Activated T-helper 9 cell treated with anti-CD3 and anti-CD28 coated beads, Interleukin-2, amount 50 U/mL, for 16 hours (primary cell): Measurements from ENCODE around the gene LPCAT3.

Source experiments
- DNase-seq: peaks from one replicate; pipeline ENCODE4 v3.0.0-alpha.2; 2020; ENCODE audit warnings: low read depth

Gene LPCAT3

DNA sequence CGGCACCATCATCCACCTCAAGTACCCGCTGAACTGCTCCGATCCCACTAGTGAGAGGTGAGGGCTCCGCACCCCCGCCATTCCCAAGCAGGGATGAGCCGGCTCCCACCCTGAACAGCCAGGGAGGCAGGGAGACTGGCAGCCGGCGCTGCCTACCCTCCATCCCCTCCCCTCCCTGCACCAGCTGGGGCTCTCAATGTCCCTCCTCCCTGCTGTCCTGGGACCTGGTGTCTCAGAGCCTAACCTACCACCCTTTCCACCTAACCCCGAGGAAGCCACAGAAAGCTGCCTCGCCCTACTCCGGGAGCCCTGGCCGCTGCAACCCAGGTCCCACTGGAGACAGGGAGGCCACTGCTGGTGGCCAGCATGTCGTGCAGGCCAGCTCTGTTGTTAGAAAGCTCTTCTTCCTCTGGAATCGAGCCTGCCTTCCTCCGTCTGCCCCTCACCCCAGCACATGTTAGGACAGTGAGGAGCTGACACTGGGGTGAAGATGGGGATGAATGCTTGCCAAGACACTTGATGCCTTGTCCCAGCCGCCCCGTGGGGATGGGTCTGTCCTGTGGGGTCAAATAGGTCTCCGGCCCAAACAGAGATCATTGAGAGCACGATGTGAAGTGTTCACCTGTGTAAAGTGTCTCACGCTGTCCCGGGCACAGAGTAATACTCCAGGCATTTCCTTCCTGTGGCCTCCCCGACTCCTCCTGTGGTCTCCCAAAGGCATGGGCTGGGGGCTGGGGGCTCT, 66.0 kb downstream of the LPCAT3 start:
- no peak for DNase-seq

DNA sequence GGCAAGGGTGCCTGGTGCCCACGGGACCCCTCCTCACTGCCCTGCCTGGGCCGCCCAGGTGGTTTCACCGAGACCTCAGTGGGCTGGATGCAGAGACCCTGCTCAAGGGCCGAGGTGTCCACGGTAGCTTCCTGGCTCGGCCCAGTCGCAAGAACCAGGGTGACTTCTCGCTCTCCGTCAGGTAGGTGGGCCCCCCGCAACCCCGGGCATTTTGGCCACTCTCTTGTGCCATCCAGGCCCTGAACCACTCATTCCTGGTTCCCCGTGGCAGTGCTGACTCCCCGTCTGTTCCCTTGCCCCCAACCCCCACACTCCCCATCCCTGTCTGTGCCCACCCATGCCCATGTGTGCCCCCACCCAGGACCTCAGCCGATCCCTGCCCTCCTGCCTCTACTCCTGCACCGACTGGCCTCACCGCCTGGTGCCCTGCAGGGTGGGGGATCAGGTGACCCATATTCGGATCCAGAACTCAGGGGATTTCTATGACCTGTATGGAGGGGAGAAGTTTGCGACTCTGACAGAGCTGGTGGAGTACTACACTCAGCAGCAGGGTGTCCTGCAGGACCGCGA, 66.6 kb downstream of the LPCAT3 start:
- DNase-seq, result no peak

DNA sequence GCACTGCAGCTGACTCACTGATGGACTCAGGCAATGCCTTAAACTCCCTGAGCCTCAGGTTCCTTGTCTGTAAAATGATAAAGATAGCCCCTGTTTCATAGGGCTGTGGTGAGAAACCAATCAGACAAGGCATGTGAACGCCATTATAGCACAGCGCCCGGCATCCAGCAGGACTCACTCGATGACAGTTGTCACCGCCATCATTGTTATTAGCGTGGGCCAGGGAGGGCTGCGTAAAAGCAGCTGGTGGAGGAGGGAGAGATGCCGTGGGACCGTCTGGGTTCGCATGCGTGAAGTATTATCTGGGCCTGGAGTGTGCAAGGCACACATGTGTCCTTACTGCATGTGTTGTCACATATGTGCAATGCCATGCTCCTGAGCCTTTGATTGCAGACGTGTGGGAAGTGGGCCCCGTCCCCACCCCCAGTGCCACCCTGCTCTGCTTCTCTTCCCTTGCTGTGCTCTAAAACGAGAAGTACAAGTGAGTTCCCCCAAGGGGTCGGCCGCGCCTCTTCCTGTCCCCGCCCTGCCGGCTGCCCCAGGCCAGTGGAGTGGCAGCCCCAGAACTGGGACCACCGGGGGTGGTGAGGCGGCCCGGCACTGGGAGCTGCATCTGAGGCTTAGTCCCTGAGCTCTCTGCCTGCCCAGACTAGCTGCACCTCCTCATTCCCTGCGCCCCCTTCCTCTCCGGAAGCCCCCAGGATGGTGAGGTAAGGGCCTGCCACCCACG, 67.3 kb downstream of the LPCAT3 start, which contains the start of gene PTPN6:
Gene PTPN6 (plus strand): TSS at position 546 of the 730 bp plus-strand sequence. CDS start 157 bp downstream, at position 703.
- no peak for DNase-seq

DNA sequence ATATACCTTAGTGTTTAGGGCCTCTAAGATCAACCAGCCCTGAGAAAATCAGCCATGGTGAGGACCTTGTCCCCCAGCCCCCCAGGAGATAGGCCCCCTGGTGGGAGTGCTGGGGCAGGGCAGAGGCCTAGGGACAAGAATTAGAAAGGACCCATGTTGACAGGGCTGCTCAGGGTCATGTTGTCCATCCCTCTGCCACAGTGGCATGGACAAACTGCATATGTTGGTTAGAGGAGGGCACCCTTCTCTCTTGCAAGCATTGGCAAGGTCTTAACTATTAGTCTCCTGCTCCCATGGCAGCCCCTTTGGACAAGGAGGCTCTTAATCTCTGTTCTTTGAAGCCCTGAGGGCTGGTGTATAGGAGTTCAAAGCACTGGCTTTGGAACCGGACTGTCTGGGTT, 67.9 kb downstream of the LPCAT3 start:
- no peak for DNase-seq

DNA sequence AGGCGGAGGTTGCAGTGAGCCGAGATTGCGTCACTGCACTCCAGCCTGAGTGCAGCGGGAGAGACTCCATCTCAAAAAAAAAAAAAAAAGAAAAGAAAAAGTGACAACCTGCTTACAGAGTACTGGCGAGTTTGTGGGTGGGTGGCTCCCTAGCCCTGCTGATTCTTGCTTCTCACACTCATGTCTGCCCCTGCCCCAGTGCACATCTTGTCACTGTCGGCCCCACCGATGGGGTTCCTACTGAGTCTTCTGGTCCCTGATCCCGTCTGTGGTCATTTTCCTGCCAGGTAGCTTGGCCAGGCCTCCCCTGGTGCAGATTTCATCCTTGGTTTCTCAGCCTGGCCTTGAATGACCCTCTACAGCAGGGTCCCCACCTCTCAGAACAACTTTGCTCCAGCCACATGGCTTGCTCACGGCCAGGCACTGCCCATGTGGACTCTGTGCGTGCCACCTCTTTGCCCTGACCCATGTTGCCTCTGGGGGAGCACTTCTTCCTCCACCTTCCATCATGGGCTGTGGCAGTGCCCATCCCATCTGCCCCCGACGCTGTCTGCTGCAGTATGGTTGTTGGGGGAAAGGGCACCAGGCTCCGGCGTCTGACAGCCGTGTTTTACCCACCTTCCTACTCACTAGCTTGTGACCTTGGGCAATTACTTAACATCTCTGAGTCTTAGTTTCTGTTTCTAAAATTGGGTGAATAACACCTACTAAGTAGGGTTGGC, 69.2 kb downstream of the LPCAT3 start:
- no peak for DNase-seq

- DNase-seq, result no peak
Observed at GRCh38 chr12:6947615-6948014, 70.7 kb downstream of the LPCAT3 start.

DNA sequence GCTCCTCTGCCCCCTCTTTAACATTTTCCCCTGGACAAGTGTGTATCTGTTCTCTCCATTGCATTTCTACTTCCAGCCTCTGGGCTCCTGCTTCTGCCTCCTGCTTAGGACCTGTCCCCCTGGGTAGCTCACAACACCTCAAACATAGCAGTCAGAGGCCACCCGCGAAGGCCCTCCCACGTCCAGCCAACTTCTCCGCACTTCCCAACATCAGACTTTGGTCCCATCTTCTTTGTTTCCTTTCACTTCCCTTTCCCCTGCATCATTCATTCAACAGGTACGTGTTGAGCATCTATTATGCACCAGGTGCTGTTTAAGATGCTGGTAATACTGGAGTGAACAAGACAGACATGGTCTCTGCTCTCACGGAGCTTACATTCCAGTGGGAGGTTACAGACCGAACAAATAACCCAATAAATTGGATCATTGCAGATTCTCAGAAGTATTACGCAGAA, 71.3 kb downstream of the LPCAT3 start:
- DNase-seq, result no peak

- no peak for DNase-seq
Observed at GRCh38 chr12:6946033-6946919, 72.0 kb downstream of the LPCAT3 start.

DNA sequence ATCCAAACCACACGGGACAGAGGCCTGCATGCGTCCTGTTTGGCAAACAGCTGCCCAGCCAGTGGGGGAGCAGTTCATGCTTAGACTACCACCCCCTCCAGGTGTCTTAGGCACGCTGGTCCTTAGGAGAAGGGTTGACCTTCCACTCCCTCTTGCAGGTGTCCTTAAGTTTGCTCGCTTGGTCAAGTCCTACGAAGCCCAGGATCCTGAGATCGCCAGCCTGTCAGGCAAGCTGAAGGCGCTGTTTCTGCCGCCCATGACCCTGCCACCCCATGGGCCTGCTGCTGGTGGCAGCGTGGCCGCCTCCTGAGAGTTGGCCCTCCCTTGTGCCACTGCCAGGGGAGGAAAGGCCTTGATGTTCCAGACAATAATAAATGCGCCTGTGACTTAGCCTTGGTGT, 72.7 kb downstream of the LPCAT3 start:
- no peak for DNase-seq

- DNase-seq, result peak; percentile 77
Observed at GRCh38 chr12:6944381-6945186, 73.7 kb downstream of the LPCAT3 start.

DNA sequence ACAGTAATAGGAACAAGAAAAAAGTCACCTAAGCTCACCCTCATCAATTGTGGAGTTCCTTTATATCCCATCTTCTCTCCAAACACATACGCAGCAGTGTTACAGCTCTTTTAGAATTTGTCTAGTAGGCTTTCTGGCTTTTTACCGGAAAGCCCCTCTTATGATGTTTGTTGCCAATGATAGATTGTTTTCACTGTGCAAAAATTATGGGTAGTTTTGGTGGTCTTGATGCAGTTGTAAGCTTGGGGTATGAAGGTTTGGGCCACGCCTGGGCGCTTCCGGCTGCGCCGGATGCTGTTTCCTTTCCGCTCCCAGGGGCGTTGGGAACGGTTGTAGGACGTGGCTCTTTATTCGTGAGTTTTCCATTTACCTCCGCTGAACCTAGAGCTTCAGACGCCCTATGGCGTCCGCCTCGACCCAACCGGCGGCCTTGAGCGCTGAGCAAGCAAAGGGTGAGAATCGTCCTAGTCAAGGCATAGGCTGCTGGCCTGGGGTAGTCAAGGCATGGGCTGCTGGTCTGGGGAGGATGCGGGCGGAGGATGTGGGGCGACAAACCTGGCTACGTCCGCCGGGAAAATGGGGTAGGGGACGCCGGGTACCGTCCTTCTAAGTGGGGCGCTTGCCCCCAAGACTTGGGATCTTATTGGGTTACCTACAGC, 74.4 kb downstream of the LPCAT3 start, which contains the start of the genes C12orf57 and RNU7-1:
Gene C12orf57 (plus strand): TSS at position 301 of the 659 bp plus-strand sequence. CDS start 100 bp downstream, at position 401.
Gene RNU7-1 (plus strand): TSS at position 95 of the 659 bp plus-strand sequence.
- peak; percentile 66 for DNase-seq

DNA sequence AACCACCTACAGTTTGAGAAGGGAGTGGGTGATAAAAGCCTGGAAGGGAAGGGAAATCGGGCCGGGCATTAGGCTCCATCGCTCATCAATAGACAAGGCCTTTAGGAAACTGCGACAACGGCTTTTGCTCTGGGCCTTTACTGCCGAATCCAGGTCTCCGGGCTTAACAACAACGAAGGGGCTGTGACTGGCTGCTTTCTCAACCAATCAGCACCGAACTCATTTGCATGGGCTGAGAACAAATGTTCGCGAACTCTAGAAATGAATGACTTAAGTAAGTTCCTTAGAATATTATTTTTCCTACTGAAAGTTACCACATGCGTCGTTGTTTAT, 74.9 kb downstream of the LPCAT3 start:
- no peak for DNase-seq

DNA sequence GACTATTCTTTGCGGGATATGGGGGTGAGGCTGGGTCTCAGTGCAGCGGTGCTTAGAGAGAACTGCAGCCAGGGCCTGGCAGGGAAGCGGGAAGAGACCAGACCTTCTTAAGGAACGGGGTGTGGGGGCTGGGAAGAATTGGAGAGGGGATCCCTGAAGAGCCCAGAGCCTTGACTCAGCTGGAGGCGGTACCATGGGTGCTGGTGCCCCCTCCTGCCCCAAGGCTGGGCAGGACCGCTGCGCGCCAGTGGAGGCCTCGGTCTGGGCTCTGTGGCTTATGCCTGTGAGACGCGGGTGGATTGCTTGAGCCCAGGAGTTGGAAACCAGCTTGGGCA, 76.0 kb downstream of the LPCAT3 start:
- no peak for DNase-seq

DNA sequence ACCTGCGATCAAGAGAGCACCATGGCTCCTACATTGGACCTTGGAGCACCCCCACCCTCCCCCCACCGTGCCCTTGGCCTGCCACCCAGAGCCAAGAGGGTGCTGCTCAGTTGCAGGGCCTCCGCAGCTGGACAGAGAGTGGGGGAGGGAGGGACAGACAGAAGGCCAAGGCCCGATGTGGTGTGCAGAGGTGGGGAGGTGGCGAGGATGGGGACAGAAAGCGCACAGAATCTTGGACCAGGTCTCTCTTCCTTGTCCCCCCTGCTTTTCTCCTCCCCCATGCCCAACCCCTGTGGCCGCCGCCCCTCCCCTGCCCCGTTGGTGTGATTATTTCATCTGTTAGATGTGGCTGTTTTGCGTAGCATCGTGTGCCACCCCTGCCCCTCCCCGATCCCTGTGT, 76.5 kb downstream of the LPCAT3 start:
- no peak for DNase-seq

DNA sequence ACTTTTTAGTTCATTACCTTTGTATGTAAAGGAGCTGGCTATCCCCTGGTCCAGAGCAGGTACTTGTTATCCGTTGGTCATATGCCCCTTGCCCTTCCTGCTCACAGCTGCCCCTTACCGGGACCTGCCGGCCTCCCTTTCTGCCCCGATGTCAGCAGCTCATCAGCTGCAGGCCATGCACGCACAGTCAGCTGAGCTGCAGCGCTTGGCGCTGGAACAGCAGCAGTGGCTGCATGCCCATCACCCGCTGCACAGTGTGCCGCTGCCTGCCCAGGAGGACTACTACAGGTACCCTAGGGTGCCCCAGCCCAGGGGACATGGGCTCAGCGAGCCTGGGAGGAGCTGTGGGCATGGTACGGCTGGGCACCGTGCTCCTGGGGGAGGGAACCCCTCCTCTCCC, 77.0 kb downstream of the LPCAT3 start:
- no peak for DNase-seq

DNA sequence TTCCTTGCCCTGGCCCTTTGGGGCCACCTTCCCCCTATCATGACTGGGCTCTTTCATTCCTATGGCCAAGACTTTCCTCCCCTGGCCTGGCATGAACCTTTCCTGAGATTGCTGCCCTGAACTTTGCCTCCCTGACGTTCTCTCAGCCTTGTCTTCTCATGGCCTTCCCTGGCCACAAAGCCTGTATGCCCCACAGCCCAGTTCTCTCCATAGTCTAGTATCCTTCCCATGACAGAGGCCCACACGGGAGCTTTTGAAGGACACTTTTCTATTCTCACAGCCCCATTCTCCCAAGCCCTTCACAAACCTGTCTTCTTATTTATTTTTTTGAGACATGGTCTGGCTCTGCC, 79.1 kb downstream of the LPCAT3 start:
- no peak for DNase-seq

DNA sequence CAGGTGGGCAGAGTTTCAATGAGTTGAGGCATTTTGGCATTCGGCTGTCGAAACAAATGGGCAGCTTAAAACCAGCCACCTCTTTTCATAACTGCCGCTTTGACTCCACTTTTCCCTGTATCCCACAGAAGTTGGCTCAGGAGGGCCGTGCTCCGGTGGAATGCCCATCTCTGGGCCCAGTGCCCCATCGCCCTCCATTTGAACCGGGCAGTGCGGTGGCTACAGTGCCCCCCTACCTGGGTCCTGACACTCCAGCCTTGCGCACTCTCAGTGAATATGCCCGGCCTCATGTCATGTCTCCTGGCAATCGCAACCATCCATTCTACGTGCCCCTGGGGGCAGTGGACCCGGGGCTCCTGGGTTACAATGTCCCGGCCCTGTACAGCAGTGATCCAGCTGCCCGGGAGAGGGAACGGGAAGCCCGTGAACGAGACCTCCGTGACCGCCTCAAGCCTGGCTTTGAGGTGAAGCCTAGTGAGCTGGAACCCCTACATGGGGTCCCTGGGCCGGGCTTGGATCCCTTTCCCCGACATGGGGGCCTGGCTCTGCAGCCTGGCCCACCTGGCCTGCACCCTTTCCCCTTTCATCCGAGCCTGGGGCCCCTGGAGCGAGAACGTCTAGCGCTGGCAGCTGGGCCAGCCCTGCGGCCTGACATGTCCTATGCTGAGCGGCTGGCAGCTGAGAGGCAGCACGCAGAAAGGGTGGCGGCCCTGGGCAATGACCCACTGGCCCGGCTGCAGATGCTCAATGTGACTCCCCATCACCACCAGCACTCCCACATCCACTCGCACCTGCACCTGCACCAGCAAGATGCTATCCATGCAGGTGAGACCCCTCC, 79.7 kb downstream of the LPCAT3 start:
- DNase-seq, result no peak

- DNase-seq, result peak; percentile 90
Observed at GRCh38 chr12:6937481-6938352, 80.6 kb downstream of the LPCAT3 start.
